ENCODE measurements around the gene ITGAD.

DNA sequence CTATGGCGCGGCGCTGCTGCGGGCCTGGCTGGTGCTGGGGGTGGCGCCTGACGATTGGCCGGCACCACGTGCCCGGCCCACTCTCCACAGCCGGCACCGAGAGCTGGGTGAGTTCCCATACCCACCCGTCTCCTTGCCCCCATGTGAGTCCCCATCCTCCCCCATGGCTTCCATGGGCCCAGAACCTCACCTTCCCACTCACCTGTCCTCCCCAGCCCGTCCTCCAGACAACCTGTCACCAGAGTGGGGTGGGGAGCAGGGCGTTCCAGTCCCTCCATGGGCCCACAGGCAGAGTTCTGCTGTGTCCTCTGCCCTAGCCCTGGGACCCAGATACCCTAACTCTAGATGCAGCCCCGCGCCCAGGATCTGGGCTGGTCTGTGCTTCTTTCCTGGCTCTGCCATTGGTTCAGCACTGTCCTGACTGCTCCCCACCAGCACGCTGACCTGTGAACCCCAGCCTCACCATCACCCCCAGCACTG lies 71.7 kb downstream of the ITGAD start:
- TF ChIP-seq, protein P1, sequence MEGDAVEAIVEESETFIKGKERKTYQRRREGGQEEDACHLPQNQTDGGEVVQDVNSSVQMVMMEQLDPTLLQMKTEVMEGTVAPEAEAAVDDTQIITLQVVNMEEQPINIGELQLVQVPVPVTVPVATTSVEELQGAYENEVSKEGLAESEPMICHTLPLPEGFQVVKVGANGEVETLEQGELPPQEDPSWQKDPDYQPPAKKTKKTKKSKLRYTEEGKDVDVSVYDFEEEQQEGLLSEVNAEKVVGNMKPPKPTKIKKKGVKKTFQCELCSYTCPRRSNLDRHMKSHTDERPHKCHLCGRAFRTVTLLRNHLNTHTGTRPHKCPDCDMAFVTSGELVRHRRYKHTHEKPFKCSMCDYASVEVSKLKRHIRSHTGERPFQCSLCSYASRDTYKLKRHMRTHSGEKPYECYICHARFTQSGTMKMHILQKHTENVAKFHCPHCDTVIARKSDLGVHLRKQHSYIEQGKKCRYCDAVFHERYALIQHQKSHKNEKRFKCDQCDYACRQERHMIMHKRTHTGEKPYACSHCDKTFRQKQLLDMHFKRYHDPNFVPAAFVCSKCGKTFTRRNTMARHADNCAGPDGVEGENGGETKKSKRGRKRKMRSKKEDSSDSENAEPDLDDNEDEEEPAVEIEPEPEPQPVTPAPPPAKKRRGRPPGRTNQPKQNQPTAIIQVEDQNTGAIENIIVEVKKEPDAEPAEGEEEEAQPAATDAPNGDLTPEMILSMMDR (IDR thresholded peaks at IDR 0.05) = no peak
- TF ChIP-seq EZH2 (IDR thresholded peaks at IDR 0.05; ENCODE audit: borderline replicate concordance, insufficient read depth, low read depth, low read length, poor library complexity, severe bottlenecking) = no peak
